Adipose tissue (tissue), 3 donors: Measurements from ENCODE around the gene SYNGAP1. TPM values are rescaled to one million over a fixed set of nuclear protein-coding genes. Genes with fewer than 3 reads are reported as not detected.

Experiments
- H3K27ac ChIP-seq: one replicate; pipeline ENCODE4 v1.5.1; 2013; ENCODE audit warnings: low read depth, low read length
- WGBS, 3 donors: extraction: QIAGEN DNeasy Blood & Tissue Kit; methylation state at CpG; one replicate each; pipeline ENCODE4 v1.1.7; 2013; 5-methylcytosine and 5-hydroxymethylcytosine counted together
- polyA plus RNA-seq, 3 donors: library from polyadenylated mRNA; stranded (reverse); fragments of 200-250 nt; gene quantifications; one replicate each; pipeline ENCODE4 v1.2.3, GENCODE V29; 2013
- donor health status: healthy with polysubstance abuse.
- donor health status: Bipolar disorder and iron deficiency.
- donor health status: healthy.

SYNGAP1 gene
- polyA plus RNA-seq, 3 donors = 4.2 to 16.1 (median 7.2) TPM

GRCh38 chr6:33490198-33490597 lies 70.3 kb downstream of the SYNGAP1 start:
- no peak overlapping the region for H3K27ac ChIP-seq
- 64 to 76% (median 66%) methylated on average over 3 of the region's 3 CpGs for WGBS, 3 donors

GRCh38 chr6:33490621-33491020 lies 70.8 kb downstream of the SYNGAP1 start:
- 86 to 96% (median 90%) methylated on average over 6 of the region's 6 CpGs for WGBS, 3 donors
- no peak overlapping the region for H3K27ac ChIP-seq

GRCh38 chr6:33492093-33492492 lies 72.2 kb downstream of the SYNGAP1 start:
- 36 to 44% (median 42%) methylated on average over 4 of the region's 4 CpGs for WGBS, 3 donors

GRCh38 chr6:33497157-33497556 lies 77.3 kb downstream of the SYNGAP1 start:
- no peak overlapping the region for H3K27ac ChIP-seq
- WGBS, 3 donors = 96 to 99% (median 98%) methylated on average over 7 of the region's 7 CpGs

More at GRCh38 chr6:33492093-33492492, 72.2 kb downstream of the SYNGAP1 start:
- H3K27ac ChIP-seq = no peak overlapping the region

- 86 to 91% (median 88%) methylated on average over 23 of the region's 23 CpGs for WGBS, 3 donors
- H3K27ac ChIP-seq = no peak overlapping the region
Observed at GRCh38 chr6:33502486-33502885, 82.6 kb downstream of the SYNGAP1 start.

- no peak overlapping the region for H3K27ac ChIP-seq
Observed at GRCh38 chr6:33504486-33504885, 84.6 kb downstream of the SYNGAP1 start.

Other genes starting within 250 kb of the SYNGAP1 start
- 1 to 10 TPM in 1 of 3 donors, under 1 TPM in 2; 0.28 to 2.6 (median 0.88) TPM for gene COL11A2, start 227.6 kb upstream of the SYNGAP1 start, polyA plus RNA-seq
- 10 to 100 TPM; 22.7 to 31.3 (median 29.6) TPM for gene RXRB, start 219.4 kb upstream of the SYNGAP1 start, polyA plus RNA-seq
- 100 to 1,000 TPM in 1 of 3 donors, 10 to 100 TPM in 2; 51.4 to 112 (median 72.1) TPM for gene SLC39A7, start 219.2 kb upstream of the SYNGAP1 start, polyA plus RNA-seq
- gene HSD17B8, start 215.4 kb upstream of the SYNGAP1 start, polyA plus RNA-seq = 10 to 100 TPM in 2 of 3 donors, 1 to 10 TPM in 1; 5.7 to 51.7 (median 14.4) TPM
- 10 to 100 TPM; 23.7 to 42.5 (median 40.5) TPM for gene RING1, start 211.6 kb upstream of the SYNGAP1 start, polyA plus RNA-seq
- 10 to 100 TPM; 34.7 to 40.3 (median 36.9) TPM for gene VPS52, start 148.2 kb upstream of the SYNGAP1 start, polyA plus RNA-seq
- gene RPS18, start 148.0 kb upstream of the SYNGAP1 start, polyA plus RNA-seq = 1,000 to 10,000 TPM; 3,971 to 5,636 (median 5,545) TPM
- 1 to 10 TPM; 4.0 to 9.3 (median 8.5) TPM for gene B3GALT4, start 142.9 kb upstream of the SYNGAP1 start, polyA plus RNA-seq
- gene WDR46, start 130.8 kb upstream of the SYNGAP1 start, polyA plus RNA-seq = 10 to 100 TPM; 27.5 to 47.4 (median 42.7) TPM
- 100 to 1,000 TPM in 1 of 3 donors, 10 to 100 TPM in 2; 47.0 to 131 (median 77.7) TPM for gene PFDN6, start 130.5 kb upstream of the SYNGAP1 start, polyA plus RNA-seq
- gene RGL2, start 121.1 kb upstream of the SYNGAP1 start, polyA plus RNA-seq = 10 to 100 TPM; 33.1 to 64.3 (median 49.0) TPM
- gene TAPBP, start 106.0 kb upstream of the SYNGAP1 start, polyA plus RNA-seq = 10 to 100 TPM; 14.2 to 29.9 (median 26.3) TPM
- gene ZBTB22, start 102.3 kb upstream of the SYNGAP1 start, polyA plus RNA-seq = 10 to 100 TPM in 2 of 3 donors, 1 to 10 TPM in 1; 8.9 to 13.5 (median 13.4) TPM
- 10 to 100 TPM; 19.6 to 35.4 (median 34.0) TPM for gene DAXX, start 97.1 kb upstream of the SYNGAP1 start, polyA plus RNA-seq
- gene KIFC1, start 28.2 kb upstream of the SYNGAP1 start, polyA plus RNA-seq = under 1 TPM; 0.55 to 0.56 (median 0.56) TPM
- gene PHF1, start 9.1 kb upstream of the SYNGAP1 start, polyA plus RNA-seq = 100 to 1,000 TPM in 1 of 3 donors, 10 to 100 TPM in 2; 52.3 to 106 (median 73.9) TPM
- 100 to 1,000 TPM; 123 to 153 (median 148) TPM for gene CUTA, start 2.0 kb upstream of the SYNGAP1 start, polyA plus RNA-seq
- 1 to 10 TPM in 2 of 3 donors, under 1 TPM in 1; 0.79 to 3.1 (median 1.8) TPM for gene ZBTB9, start 34.5 kb downstream of the SYNGAP1 start, polyA plus RNA-seq
- 10 to 100 TPM; 11.5 to 12.6 (median 12.0) TPM for gene BAK1, start 160.2 kb downstream of the SYNGAP1 start, polyA plus RNA-seq
- 10 to 100 TPM in 2 of 3 donors, 1 to 10 TPM in 1; 9.3 to 13.8 (median 13.5) TPM for gene ITPR3, start 201.3 kb downstream of the SYNGAP1 start, polyA plus RNA-seq